Stimulated activated CD8-positive, alpha-beta memory T cell treated with anti-CD3 and anti-CD28 coated beads, Interleukin-4, amount 100 ng/mL, for 48 hours (primary cell): ENCODE results near the gene TIGIT.

Source experiments
- DNase-seq: peaks from one replicate; pipeline ENCODE4 v3.0.0-alpha.2; 2020

TIGIT gene

DNA sequence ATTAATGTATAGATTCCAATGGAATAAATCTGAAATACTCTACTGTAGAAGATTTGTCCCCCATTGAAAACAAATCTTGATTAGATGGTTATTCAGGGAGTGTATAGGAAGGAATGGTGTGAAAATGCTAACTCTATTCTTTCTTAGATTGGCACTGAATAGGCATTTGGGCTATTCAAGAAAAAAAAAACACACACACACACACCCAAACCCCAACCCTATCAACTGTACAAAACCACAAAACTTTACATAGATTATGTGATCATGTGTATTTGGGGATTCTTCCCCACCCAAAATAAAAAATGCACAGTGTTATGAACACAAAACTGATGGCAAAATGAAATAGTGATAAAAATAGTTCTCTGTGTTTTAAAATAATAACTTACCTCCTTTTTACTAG is 61.8 kb downstream of the TIGIT start:
- DNase-seq: no peak

DNA sequence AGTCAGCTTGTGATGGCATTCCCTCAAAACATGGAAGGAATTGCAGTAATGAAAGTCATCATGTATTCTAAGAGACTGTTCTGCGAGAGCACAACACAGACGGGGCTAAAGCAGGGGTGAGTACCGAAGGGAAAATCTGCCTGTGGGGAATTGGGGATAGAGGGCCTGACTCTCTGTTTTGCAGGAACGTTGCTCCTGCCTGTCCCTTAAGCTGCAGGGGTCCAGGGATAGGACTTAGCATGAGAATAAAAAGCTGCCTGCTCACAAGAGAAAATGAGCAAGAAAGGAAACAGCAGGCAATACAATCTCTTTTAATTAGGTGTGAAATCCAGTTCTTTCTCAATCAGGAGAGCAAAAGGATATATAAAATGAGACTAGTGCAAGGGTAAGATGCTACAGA is 62.2 kb downstream of the TIGIT start:
- no peak for DNase-seq

- DNase-seq: no peak
Measured at GRCh38 chr3:114356525-114356924, 62.7 kb downstream of the TIGIT start.
